ENCODE data around the gene MAPK12.
"Not testable (repeated sequence)": the region's sequence is repeated elsewhere in the genome, so short reads cannot be mapped to it uniquely, and the experiment has no call there.

MAPK12 gene

DNA sequence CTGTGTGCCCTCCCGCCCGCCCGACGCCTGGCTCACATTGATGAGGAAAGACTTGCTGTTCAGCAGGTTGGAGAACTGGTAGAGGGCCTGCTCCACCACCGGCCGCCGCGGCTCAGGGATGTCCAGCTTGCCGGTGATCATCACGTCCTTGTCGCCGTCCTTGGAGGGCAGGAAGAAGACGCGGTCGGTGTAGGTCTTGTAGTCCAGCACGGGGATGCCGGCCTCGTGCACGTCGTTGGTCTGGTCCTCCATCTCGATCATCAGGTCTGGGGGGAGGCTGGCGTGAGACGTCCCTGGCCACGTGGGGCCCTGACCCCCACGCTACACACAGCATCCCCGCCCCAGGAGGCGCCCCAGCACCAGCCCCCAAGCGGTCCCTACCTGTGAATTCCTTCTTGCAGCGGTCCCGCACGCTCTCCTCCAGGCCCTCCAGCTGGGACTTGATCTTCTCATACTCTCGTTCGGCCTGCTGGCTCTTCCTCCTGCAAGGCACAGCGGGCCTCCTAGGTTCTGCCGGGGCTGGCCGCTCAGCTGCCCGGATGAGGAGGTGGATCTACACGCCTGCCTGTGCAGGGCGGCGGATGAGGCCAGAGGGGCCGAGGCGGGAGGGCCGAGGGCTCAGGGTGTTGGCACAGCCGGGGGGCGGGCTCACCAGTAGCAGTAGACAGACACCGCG lies 19.4 kb upstream of the MAPK12 start:
- no peak for DNase-seq

DNA sequence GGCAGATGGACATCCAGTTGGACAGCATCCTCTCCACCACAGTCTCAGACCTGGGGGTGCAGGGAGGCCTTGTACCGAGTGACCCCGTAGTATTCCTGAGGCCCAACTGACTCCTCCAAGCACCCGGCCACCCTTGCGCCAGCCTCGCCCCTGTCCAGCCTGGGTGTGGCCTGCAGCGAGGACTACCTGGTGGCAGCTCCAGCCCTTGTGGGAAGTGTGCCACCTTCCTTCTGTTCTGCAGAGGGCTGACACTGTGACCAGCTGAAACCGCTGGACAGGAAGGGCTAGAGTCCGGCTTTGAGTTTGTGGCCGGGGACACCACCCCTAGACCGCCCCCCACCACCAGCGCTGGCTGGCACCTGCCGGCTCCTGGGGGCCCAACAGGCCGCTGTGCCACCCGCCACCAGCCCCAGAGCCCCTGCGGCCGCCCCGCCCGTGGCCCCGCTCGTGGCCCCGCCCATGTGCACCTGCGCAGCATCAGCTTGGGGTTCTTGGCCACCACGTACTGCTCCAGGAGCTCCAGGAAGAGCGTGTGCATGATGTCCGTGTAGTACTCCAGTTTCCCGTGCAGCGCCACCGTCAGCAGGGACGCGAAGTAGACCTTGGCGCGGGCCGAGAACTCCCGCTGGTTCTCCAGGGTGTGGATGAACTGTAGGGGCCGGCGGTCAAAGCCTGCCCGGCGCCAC lies 18.7 kb upstream of the MAPK12 start:
- no peak for DNase-seq

GRCh38 chr22:50278956-50279619 lies 17.6 kb upstream of the MAPK12 start:
- DNase-seq, result no peak

DNA sequence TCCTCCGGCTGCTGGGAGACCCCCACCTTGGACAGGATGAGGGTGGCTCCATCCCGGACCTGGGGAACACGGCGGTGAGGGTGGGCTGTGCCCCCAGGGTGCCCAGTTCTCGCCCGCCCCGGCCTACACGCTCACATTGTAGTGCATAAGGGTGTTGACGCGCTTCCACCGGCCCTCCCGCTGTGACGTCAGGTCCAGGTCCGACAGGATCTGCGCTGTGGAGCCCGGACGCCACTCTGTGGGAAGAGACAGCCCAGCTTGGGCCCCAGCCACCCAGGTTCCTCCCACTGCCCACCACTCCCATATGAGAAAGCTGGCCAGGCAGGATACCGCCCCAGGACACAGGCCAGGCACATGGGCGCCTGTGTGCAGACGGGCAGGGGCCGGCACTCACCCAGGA lies 17.0 kb upstream of the MAPK12 start:
- no peak for DNase-seq

DNA sequence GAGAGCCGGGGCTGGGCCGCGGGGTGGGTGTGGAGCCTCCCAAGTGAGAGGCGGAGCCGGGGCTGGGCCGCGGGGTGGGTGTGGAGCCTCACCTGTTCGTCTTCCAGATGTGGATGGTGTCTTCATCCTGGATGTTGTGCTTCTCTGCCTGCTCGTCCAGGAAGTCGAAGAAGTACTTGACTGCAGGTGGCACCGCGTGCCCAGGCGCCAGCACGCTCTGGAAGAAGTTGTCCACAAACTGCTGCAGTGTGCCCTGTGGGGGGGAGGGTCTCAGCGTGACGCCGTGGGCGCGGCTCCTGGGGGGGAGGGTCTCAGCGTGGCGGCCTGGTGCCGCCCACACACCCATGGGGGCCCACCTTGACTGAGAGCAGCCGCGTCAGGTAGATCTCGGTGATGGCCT lies 16.3 kb upstream of the MAPK12 start:
- no peak for DNase-seq

- DNase-seq, result peak; percentile 55
These were observed 14.7 kb upstream of the MAPK12 start for GRCh38 chr22:50276143-50276542.

- DNase-seq, result no peak
These were observed 13.9 kb upstream of the MAPK12 start for GRCh38 chr22:50275181-50276055.

DNA sequence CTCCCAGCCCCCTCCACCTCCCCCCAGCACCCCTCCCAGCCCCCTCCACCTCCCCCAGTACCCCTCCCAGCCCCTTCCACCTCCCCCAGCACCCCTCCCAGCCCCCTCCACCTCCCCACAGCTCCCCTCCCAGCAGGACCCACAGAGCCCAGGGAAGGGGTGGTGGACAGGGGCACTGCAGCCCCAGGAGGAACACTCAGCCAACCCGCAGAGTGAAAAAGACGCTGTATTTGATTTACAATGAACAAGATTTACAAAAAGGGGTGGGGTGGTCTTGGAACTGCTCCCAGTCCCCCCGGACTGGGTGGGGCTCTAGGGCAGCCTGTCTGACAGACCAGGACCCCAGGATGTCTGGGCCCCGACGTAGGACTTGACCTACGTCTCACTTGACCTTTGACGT lies 13.3 kb upstream of the MAPK12 start:
- DNase-seq, result no peak

DNA sequence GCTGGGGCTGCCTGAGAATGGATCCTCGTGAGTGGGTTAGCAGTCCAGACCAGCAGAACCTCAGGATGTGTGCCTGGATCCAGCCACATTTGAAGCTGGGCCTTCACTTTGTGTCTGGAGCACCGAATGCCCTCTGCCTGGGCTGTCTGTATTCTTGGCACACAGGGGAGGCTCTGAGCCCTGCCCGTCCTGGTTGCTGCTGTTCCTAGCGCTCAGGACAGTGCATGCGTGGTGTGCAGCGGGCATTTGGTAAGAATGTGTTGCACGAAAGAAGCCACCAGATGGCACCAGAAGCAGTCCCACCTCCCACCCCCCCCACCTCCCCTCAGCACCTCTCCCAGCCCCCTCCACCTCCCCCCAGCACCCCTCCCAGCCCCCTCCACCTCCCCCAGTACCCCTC lies 12.8 kb upstream of the MAPK12 start:
- DNase-seq, result no peak

GRCh38 chr22:50273781-50274180 lies 12.3 kb upstream of the MAPK12 start:
- DNase-seq, result not testable (repeated sequence)

- not testable (repeated sequence) for DNase-seq
These were observed 11.9 kb upstream of the MAPK12 start for GRCh38 chr22:50273352-50273751.

- DNase-seq, result no peak
These were observed 10.7 kb upstream of the MAPK12 start for GRCh38 chr22:50272044-50272802.

- DNase-seq, result no peak
These were observed 10.1 kb upstream of the MAPK12 start for GRCh38 chr22:50271519-50271970.

DNA sequence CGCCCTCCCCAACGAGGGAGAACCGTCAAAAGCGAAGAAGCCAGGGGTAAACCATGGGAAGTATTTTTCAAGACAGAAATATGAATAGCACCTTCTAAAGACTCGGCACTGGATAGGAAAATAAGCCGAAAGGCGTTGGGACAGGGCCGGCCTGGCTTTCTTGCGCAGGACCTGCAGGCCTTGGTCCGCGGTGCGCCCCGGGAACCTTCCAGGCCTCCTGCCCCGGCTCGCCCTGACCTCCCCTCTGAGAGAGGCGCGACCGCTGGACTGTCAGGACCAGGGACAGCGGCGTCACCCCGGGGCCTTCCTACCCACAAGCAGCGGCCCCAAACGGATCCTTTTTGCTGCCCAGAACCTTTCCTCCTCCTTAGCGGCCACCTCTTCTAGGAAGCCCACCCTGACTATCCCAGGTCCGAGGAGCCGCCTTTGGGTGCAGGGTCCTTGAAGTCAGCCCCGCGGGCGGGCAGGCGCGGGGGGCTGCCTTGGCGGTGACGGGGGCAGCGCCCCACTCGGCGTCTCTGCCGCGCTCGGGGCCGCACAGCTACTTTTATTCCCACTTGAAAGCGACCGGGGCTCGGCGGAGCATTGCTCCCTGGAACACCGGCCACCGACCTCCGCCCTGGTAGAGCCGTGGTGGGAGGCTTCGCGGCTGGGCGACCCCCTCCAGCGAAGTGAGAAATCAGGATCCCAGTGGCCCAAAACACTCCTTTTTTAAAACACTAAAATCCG lies 9.3 kb upstream of the MAPK12 start:
- no peak for DNase-seq

DNA sequence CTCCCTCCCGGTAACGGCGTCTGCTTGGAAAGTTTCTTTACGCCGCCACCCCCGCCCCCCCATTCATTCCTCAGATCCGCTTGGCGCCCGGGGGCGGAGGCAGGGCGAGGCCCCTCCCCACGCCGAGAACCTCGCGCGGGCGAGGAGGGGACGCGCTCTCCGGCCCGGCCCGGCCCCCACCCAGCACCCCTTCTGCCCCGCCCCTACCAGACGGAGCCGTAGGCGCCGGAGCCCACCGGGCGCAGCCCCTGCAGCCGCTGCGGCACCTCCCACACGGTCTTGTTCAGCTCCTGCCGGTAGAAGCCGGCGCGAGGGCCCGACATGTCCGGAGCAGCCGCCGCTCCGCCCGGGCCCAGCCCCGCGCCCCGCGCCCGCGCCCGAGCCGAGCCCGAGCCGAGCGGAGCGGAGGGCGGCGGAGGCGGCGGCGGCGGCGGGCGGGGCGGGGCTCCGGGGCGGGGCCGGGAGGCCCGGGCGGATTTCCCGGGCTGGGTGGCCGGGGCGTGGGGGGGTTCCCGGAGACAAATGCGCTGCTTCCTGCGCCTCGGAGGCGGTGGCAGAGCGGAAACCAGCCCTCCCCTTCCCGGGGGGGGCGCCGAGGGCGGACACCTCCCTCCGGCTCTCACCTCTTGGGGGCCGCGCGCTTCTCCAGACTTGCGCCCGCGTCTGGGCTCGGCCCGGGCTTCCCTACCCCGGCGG lies 8.6 kb upstream of the MAPK12 start, which contains the start of gene MAPK11:
Gene MAPK11 (minus strand): TSS at position 411 of the 696 bp plus-strand sequence. CDS start 88 bp downstream, at position 323.
- DNase-seq, result peak; percentile 13

GRCh38 chr22:50269573-50269969 lies 8.1 kb upstream of the MAPK12 start:
- DNase-seq, result no peak

DNA sequence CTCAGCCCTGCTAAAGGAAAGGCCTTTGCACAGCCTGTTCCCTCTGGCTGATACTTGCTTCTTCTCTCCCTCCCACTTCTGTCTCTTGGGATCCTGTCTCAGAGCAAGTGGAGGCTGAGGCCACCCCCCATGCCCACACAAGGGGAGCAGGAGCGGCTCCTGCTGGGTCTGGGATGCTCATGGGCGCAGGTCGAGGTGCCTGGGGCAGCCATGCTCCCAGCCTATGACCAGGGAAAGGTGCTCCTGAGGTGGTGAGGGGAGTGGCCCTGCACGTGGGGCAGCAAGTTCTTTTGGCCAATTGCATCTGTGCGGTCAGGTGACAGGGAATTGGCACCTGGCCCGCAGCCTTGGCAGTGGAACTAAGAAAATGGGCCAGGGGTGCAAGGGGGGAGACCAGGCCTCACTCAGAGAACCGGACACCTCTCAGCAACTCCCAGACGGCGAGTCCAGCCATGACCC lies 7.2 kb upstream of the MAPK12 start:
- peak; percentile 41 for DNase-seq

- no peak for DNase-seq
These were observed 6.3 kb upstream of the MAPK12 start for GRCh38 chr22:50267591-50268390.

- DNase-seq, result no peak
These were observed 5.5 kb upstream of the MAPK12 start for GRCh38 chr22:50266994-50267393.
